ENCODE data around the gene EPS15.
"Not testable (repeated sequence)": the region's sequence is repeated elsewhere in the genome, so short reads cannot be mapped to it uniquely, and the experiment has no call there.

Gene EPS15

DNA sequence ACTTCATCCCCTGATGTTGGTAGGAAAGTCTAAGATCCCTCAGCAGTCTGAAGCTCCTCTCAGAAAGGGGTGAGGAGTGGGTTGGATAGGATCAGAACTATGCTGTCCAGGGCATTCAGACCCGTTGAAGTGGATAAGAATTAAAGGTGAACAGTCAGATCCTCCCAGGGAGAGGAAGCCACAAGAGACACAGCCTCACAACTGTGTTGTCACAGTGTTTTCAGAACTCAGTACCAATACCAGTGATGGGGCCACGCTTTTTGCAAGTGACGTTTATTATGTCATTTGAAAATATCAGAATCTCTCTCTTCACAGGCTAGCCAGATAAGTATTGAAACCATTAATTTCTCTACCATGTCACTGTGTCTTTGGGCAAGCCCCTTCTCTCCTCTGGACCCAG is 15.4 kb upstream of the EPS15 start:
- no peak overlapping the region for H3K4me3 ChIP-seq (ENCODE audit: low read depth, low read length)
- TF ChIP-seq, protein P1, sequence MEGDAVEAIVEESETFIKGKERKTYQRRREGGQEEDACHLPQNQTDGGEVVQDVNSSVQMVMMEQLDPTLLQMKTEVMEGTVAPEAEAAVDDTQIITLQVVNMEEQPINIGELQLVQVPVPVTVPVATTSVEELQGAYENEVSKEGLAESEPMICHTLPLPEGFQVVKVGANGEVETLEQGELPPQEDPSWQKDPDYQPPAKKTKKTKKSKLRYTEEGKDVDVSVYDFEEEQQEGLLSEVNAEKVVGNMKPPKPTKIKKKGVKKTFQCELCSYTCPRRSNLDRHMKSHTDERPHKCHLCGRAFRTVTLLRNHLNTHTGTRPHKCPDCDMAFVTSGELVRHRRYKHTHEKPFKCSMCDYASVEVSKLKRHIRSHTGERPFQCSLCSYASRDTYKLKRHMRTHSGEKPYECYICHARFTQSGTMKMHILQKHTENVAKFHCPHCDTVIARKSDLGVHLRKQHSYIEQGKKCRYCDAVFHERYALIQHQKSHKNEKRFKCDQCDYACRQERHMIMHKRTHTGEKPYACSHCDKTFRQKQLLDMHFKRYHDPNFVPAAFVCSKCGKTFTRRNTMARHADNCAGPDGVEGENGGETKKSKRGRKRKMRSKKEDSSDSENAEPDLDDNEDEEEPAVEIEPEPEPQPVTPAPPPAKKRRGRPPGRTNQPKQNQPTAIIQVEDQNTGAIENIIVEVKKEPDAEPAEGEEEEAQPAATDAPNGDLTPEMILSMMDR (IDR thresholded peaks at IDR 0.05; ENCODE audit: low read depth, low read length) = no peak
- in situ Hi-C loops (cut with HindIII; ENCODE audit: low sequenced_read_pairs) = no loop called here
- DNase-seq (ENCODE audit: low read depth, low spot score) = no peak

DNA sequence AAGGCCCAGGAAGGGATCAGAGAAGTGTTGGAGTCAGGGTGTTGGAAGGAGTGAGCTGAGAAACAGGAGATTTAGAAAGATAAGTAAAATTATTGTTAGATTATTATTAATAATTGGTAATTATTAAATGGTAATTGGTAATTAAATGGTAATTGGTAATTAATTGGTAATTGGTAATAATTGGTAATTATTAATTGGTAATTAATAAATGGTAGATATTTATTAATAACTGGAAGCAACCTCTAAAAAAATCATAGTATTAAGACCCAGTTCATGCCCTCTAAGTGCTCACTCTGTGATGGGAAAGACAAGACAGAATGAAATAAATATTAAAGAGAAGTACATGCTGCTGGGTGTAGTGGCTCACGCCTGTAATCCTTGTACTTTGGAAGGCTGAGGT is 13.8 kb upstream of the EPS15 start:
- TF ChIP-seq, protein P1 (IDR thresholded peaks at IDR 0.05; ENCODE audit: low read depth, low read length) = no peak
- no peak for DNase-seq (ENCODE audit: low read depth, low spot score)
- H3K4me3 ChIP-seq (ENCODE audit: low read depth, low read length) = no peak overlapping the region
- in situ Hi-C loops (cut with HindIII; ENCODE audit: low sequenced_read_pairs) = no loop called here

DNA sequence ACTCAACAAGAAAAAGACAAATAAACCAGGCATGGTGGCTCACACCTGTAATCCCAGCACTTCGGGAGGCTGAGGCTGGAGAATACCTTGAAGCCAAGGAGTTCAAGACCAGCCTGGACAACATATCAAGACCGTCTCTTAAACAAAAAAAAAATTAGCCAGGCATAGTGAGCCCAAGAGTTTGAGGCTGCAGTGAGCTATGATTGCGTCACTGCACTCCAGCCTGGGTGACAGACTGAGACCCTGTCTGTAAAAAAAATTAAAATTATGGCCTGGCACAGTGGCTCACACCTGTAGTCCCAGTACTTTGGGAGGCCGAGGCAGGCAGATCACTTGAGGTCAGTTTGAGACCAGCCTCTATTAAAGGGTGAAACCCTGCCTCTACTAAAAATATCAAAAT is 11.4 kb upstream of the EPS15 start:
- DNase-seq (ENCODE audit: low read depth, low spot score); in situ Hi-C loops (cut with HindIII; ENCODE audit: low sequenced_read_pairs); H3K4me3 ChIP-seq (ENCODE audit: low read depth, low read length): not testable (repeated sequence)

DNA sequence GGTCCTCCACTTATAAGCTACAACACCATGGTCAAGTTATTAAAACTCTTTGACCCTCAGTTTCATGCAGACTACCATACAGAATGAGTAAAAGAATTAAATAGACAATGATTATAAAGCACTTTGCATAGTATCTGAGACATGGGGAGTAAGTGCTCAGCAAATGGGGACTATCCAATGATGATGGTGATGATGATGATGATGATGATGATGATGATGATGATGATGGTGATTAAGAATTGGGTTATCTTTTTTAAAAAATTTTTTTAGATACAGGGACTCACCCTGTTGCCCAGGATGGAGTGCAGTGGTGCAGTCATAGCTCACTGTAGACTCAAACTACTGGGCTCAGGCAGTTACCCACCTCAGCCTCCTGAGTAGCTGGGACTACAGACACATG is 8.1 kb upstream of the EPS15 start:
- TF ChIP-seq, protein P1 (IDR thresholded peaks at IDR 0.05; ENCODE audit: low read depth, low read length) = no peak
- no peak overlapping the region for H3K4me3 ChIP-seq (ENCODE audit: low read depth, low read length)
- in situ Hi-C loops (cut with HindIII; ENCODE audit: low sequenced_read_pairs) = no loop called here
- DNase-seq (ENCODE audit: low read depth, low spot score) = no peak

DNA sequence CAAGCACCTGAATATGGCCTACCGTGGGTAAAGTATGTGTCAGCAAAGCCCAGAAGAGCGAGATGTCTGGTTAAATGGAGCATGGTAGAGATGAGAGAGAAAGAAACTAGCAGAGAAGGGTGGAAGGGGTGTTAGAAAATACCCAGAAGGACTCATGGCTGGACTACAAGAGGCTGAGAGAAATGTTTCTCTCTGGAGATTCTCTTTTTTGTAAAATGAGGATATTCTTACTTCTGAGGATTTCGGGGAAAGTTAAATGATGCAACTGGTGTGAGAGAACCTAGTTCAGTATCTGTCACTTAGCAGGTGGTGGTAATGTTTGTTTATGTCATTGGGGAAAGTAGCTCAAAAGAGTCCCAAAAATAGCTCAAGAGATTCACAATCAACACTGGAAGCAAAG is 7.2 kb upstream of the EPS15 start:
- TF ChIP-seq, protein P1 (IDR thresholded peaks at IDR 0.05; ENCODE audit: low read depth, low read length) = no peak
- DNase-seq (ENCODE audit: low read depth, low spot score) = no peak
- in situ Hi-C loops (cut with HindIII; ENCODE audit: low sequenced_read_pairs) = no loop called here

DNA sequence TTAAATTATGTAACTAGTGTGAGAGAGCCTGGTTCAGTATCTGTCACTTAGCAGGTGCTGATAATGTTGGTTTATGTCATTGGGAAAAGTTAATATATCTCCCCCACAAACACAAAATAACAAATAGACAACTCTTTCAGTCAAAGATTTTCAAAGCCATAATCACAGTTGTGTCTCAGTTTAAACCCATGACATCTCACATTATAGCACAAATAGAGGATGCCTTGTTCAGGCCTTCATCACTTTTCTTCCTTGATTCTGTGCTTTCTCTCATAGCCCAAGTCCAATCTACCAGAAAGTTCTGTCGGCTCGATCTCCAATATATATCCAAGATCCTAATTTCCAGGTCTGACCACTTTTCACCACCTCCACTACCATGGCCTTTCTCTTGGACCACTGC is 6.2 kb upstream of the EPS15 start:
- H3K4me3 ChIP-seq (ENCODE audit: low read depth, low read length) = no peak overlapping the region
- TF ChIP-seq, protein P1 (IDR thresholded peaks at IDR 0.05; ENCODE audit: low read depth, low read length) = no peak
- DNase-seq (ENCODE audit: low read depth, low spot score) = no peak
- in situ Hi-C loops (cut with HindIII; ENCODE audit: low sequenced_read_pairs) = no loop called here

More for the DNA sequence above, 7.2 kb upstream of the EPS15 start:
- no peak overlapping the region for H3K4me3 ChIP-seq (ENCODE audit: low read depth, low read length)

DNA sequence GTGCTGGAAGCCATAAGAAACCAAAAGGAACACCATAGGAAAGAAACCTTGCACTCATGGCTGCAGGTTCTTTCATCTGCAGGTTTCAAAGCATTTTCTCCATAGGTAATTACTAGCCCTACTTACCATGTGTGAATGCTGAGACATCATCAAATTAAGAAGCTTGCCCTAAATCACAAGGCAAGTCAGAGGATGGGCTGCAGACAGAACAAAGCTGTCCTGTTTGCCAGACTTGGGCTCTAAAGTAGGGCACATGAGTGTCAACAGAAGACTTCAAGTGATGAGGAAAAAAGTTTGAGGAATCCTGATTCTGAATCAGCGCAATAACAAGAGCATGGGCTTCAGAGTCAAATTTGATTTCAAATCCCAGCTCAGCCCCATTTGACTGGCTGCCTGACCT is 5.8 kb upstream of the EPS15 start:
- H3K4me3 ChIP-seq (ENCODE audit: low read depth, low read length) = no peak overlapping the region
- DNase-seq (ENCODE audit: low read depth, low spot score) = no peak
- in situ Hi-C loops (cut with HindIII; ENCODE audit: low sequenced_read_pairs) = no loop called here
- TF ChIP-seq, protein P1 (IDR thresholded peaks at IDR 0.05; ENCODE audit: low read depth, low read length) = no peak

Data from astrocyte of the spinal cord (primary cell).